ENCODE data around the gene SDR9C7.
"Not testable (repeated sequence)": the region's sequence is repeated elsewhere in the genome, so short reads cannot be mapped to it uniquely, and the experiment has no call there.

The SDR9C7 gene

GRCh38 chr12:56879240-56880124 is 54.7 kb downstream of the SDR9C7 start:
- DNase-seq (ENCODE audit: extremely low read depth in 1 of 2, low read depth in 1 of 2): not testable (repeated sequence)

- no peak for DNase-seq (ENCODE audit: extremely low read depth in 1 of 2, low read depth in 1 of 2)
Observed at GRCh38 chr12:56878010-56878339, 56.2 kb downstream of the SDR9C7 start.

GRCh38 chr12:56877195-56878009 is 56.8 kb downstream of the SDR9C7 start:
- DNase-seq (ENCODE audit: extremely low read depth in 1 of 2, low read depth in 1 of 2): no peak

- no peak for DNase-seq (ENCODE audit: extremely low read depth in 1 of 2, low read depth in 1 of 2)
Observed at GRCh38 chr12:56874821-56875220, 59.4 kb downstream of the SDR9C7 start.

GRCh38 chr12:56873382-56873781 is 60.8 kb downstream of the SDR9C7 start:
- no peak for DNase-seq (ENCODE audit: extremely low read depth in 1 of 2, low read depth in 1 of 2)

Data from stimulated activated CD8-positive, alpha-beta memory T cell treated with anti-CD3 and anti-CD28 coated beads, Interleukin-7, amount 100 ng/mL, for 48 hours (primary cell).